Cardiac septum (tissue), 1 donor: ENCODE results near the gene WDPCP. TPM values are rescaled to one million over a fixed set of nuclear protein-coding genes. Genes with fewer than 3 reads are reported as not detected.
"Not testable (repeated sequence)": the region's sequence is repeated elsewhere in the genome, so short reads cannot be mapped to it uniquely, and the experiment has no call there.

Source experiments
- DNase-seq: peaks from one replicate; pipeline ENCODE4 v3.0.0-alpha.2; 2020; ENCODE audit warnings: low spot score
- intact Hi-C: fragments of 100-400 bp; cut with DNase I; formaldehyde crosslinking; loops from one replicate; pipeline ENCODE4 v1.14.0; 2022
- total RNA-seq: library from RNA; stranded (reverse); fragmentation: NEBNext Ultra II Directional; extraction: Animal tissue kit (Norgen Biotek cat#: 25700); gene quantifications from one replicate; pipeline ENCODE4 v1.2.1, GENCODE V29; 2021
- donor health status: DM: no; HTN: no; CAD: no.

WDPCP gene
- total RNA-seq, 1 donor from 2014 or later: 27.3 TPM

DNA sequence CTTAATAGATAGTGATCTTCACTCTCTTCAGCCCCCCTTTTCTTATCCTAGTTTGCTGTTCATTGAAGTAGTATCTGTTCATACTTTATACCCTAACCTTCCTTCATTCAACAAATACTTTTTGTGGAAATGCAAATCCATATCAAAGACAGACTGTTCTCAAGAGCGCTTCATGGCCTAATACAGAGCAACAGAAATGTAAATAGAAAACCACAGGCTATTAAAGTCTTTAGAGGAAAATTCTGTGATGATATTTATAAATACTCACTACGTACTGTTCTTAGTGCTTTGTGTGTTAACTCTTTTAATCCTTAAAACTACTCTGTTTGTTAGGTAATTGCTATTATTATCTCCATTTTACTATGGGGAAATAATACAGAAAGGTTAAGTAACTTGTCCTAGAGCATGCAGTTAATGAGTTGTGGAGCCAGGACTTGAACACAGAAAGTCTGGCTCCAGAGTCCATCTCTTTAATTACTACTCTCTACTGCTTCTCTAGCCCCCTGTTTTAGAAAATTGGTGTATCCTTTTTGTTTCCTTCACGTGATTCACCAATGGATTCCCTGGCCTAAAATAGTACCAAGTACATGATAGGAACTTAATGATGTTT lies 3.4 kb upstream of the WDPCP start:
- intact Hi-C loops: no loop called here
- DNase-seq: no peak

DNA sequence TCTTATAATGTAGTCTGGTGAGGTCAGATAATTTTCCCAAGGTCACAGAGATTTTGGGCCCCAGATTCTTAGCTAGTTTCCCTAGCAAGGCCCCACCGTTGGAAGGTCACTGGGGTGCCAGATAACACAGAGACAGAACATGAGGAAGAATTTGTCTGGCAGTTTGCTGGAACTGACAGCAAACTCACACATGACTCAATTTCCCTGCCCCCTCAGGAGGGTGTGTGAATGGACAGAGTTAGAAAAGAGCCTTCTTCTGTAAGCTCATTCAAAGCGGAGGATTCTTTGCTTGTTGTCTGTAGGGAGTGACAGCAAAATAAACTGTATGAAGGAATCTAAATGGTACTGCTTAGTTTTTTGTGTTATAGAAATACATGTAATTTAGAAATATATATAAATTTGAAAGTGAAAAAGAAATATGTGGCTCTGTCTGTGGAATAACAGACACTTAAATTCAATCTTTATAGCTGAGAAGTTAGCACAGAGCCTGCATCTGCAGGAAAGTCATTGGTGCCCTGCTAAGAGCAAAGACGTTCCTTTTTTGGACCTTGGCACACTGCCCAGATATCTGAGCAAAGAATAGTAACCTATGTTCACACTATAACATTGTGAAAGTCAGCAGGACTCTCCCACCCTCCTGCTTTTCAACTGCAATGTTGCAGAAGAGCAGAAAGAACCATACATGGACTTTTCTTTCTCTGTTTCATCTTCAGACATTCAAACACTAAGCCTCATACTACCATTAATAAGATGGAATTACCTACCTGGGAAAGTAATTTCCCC lies 2.5 kb upstream of the WDPCP start:
- no peak for DNase-seq
- intact Hi-C loops: no loop called here

DNA sequence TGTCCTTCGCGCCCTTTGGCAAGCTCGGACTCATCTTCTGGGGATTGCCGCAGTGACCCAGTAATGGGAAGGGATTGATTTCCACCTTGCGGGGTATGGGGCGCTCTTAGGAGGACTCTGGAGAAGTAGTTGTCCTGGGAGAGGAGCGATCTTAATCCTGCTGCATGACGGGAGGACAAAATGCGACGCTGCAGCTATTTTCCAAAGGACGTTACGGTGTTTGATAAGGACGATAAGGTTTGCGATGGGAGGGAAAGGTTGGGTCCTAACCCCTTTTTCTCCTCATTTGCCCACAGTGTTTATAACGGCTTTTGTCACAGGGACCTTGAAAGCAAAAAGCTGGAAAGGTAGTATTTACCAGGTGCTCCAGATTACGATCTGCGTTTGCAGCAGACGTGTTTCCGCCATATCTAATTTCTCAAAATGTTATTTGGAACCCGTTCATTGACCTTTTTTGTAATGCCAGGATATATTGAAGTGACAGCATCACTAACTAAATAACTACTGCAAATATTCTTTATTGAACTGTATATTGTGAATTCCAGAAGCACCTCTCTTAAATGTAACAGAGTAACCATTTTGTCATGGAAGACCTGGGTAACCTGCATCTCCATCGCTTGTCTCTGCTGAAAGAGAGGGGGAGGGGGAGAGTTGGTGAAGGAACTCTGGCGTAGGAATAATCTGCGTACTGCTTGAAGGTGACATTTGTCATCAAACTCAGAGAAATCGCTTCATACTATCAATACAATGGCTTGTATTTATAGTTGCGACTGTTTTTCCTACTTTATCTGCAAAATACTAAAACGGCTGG lies 1.1 kb upstream of the WDPCP start:
- intact Hi-C loops: loop anchor here (5.0 kb wide), 1 partner anchor 253 kb away; the partner anchor contains the start of gene UGP2
- no peak for DNase-seq

DNA sequence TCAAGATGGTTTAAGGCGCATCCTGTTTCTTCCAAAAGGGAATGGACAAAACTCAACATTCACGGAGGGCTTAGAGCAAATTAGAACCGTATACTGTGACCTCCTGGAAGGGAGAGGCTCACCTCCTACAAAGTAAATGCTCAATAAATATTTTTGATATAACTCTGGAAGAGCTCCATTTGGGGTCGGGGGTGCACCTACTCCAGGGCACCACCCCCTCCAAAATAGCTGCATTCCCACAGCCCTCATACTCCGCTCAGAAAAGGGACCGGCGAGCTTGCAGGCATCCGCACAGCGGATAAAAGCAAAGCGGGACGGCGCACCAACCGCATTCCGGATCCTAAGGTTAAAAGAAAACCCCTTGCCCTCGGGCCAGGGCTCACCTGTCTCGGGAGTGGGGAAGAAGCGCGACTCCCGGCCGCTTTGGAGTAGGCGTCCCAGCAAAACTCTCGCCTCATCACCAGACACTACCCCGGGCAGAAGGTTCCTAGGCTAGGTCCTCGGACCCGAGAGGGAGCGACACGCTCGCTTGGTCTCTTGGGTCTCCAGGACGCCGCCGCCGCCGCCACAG lies 378 bp downstream of the WDPCP start:
- intact Hi-C loops: loop anchor here (5.0 kb wide), 1 partner anchor 254 kb away; the partner anchor contains the start of gene UGP2
- peak; percentile 88 for DNase-seq

DNA sequence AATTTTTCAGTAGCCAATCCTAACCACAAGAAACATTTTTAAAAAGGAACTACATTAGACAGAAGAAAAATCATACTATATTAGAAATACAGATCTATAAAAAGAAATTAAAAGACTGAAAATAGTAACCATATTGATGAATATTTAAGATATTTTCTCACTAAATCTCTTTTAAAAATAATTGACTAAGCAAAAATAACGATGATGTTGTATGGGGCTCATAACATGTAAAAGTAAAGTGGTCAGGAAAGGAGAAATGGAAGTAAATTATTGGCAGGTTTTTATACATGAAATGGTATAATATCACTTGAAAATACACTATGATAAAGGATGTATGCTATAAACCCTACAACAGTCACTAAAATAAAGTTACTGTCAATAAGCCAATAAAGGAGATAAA lies 5.4 kb downstream of the WDPCP start:
- intact Hi-C loops: no loop called here

DNA sequence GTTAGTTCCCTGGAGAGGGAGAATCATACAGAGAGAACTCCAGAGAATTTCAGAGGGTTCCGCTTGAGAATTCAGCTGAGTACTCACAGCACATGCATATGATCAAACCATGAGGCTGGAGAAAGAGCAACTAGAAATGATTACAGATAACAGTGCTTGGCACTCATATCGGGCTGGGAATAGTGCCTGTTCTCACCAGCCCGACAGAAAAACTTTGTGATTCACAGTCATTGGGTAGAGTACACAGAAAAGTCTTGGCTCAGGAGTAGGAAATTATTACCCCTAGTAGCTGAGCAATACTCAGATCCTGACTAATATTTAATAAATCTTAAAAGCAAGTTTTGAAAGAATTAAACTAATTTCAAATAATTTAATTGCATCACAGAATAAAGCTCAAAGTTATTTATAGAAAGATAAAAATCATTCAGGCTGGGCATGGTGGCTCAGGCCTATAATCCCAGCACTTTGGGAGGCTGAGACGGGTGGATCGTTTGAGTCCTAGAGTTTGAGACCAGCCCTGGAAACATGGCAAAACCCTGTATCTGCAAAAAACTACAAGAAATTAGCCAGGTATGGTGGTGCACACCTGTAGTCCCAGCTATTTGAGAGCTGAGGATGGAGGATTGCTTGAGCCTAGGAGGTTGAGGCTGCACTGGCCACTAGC lies 6.8 kb downstream of the WDPCP start:
- intact Hi-C loops: no loop called here
- no peak for DNase-seq

More for the DNA sequence above, 5.4 kb downstream of the WDPCP start:
- DNase-seq: no peak

DNA sequence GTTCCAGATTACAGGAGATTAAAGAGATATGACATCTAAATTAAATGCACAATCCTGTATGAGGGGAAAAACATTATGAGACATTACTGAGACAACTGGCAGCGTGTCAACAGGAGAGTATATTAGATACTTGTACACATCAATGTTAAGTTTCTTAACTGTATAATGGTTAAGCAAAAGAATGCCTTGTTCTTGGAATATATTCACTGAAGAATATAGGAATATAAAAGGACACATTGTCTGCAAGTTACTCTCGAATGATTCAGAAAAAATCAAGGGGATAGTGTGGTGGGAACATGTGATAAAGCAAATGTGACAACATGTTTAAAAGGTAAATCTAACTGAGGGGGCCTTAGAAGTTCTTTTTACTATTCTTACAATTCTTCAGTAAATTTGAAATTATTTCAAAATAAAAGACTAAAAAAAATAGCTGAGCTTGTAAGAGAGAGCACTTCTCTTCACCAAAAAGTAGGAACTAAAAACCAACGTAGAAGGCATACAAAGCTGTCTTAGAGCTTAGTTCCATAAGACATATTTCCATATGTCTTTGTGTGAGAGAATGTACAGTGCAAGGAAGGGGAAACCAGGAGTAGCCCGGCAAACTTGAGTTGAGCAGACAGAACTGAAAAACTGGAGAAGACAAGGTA lies 7.5 kb downstream of the WDPCP start:
- no peak for DNase-seq
- intact Hi-C loops: no loop called here

DNA sequence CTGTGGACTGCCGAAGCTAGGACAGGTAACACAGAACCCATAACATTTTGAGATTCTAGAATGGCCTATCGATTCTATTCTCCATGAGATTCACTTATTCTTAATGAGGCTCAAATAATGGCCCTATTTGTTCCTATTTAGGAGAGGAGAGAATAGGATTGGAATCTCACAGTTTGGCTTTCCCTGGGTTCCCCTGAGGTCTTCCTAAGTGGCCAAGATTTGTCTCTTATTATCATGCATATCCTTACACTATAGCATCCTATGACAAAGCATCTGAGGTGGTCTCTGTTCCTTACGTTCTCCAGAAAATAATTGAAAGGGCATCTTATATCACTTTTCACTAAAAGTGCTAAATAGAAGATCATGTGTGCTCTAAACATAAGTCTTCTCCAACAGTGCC lies 9.5 kb downstream of the WDPCP start:
- intact Hi-C loops: no loop called here
- DNase-seq: no peak

DNA sequence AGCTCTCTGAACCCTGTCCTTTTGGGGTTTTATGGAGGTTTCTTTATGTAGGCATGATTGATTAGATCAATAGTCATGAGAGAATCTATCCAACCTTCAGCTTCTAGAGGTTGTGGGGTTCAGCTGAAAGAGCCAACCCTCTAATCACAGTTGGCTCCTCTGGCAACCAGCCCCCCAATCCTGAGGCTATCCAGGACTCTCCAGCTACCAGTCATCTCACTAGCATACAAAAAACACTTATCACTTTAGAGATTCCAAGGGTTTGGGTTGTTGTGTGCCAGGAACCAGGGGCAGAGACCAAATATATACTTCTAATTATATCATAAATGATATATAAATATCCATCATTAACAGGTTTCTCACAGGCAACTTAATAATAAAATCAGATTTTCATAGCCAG lies 11.7 kb downstream of the WDPCP start:
- DNase-seq: no peak
- intact Hi-C loops: no loop called here

DNA sequence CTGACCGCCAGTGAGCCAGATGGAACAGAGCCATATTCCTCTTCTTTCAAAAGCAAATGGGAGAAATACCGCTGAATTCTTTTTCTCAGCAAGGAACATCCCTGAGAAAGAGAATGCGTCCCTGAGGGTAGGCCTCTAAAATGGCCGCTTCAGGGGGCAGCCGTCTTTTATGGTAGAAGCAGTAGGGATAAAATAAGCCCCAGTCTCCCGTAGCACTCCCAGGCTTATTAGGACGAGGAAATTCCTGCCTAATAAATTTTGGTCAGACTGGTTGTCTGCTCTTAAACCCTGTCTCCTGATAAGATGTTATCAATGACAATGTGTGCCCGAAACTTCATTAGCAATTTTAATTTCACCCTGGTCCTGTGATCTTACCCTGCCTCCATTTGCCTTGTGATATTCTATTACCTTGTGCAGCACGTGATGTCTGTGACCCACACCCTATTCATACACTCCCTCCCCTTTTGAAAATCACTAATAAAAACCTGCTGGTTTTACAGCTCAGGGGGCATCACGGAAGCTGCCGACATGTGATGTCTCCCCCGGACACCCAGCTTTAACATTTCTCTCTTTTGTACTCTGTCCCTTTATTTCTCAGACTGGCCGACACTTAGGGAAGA lies 14.4 kb downstream of the WDPCP start:
- DNase-seq, intact Hi-C loops: not testable (repeated sequence)

DNA sequence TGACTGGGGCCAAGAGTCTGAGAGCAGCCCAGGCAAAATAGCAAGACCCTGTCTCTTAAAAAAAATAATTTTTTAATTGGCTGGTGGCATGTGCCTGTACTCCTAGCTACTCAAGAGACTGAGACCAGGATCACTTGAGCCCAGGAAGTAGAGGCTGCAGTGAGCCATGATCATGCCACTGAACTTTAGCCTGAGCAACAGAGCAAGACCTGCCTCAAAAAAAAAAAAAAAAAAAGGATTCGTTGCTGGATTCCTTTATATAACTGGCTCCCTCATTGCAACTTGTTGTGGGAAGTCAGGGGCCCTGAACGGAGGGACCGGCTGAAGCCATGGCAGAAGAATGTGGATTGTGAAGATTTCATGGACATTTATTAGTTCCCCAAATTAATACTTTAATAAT lies 15.3 kb downstream of the WDPCP start:
- intact Hi-C loops: not testable (repeated sequence)

DNA sequence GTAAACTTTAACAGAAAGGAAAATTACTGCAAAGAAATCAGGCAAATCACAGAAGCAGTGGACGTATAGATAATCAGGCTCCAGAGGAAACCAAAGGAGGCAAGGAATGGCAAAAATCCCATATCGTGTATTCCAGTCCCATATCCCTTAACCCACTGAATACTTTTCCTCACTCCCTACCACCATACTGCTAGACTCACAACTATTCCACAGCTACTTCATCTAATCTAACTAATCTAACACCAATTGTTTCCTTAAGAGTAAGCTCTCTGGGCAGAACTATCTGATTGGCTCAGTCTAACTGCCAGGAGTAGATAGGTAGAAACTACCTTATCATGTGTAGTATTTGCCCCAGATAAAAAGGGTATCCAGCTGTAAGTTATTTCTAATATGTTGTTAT lies 16.3 kb downstream of the WDPCP start:
- no peak for DNase-seq
- intact Hi-C loops: no loop called here

More for the DNA sequence above, 15.3 kb downstream of the WDPCP start:
- DNase-seq: not testable (repeated sequence)

DNA sequence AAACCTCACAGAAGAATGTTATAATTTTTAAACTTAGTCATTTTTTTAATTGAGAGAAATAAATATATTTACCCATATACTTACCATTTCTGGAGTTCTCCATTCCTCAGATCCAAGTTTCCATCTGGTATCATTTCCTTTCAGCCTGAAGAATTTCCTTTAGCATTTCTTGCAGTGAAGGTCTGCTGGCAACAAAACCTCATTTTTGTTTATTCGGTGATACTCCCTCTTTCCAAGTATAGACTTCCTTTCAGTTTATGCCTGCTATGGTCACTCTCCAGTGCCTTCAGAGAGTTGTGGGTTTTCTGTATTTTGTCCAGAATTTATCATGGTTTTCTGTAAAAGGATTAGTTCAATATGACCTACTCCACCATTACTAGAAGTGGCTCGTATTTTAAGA lies 17.0 kb downstream of the WDPCP start:
- no peak for DNase-seq

DNA sequence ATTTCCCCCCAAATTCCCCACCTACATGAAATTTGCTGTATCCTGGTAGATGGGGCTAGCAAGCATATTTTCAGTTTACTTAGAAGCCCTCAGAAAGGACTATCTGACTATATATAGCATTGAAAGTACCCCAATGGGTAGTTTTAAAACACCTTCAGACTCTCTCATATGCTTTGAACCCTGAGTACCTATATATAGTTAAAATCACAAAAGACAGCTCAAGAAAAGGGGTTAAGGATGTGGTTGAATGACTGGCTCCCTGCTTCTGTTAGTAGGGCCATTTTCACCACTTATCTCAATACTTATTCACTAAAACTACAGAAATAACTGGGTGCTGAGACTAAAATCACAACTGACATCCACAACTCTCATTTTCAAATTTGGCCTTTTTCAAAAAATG lies 18.5 kb downstream of the WDPCP start:
- intact Hi-C loops: no loop called here
- no peak for DNase-seq

More for the DNA sequence above, 17.0 kb downstream of the WDPCP start:
- intact Hi-C loops: no loop called here

DNA sequence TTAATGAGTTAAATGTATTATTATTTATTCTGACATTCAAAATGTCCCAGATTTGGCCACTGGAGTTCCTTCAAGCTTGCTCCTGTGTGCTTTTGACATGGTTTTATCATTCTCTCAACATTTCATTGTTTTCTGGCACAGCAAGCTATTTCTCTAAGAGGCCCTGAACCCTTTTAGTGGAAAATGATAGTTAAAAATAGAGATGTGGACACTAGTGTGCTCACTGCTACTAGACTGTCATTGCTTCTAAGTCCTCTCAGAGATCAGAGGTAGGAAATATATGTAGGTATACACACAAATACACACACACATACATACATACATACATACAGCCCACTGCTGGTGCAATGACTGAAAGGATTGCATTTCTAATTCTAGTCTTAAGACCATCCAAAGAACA lies 25.5 kb downstream of the WDPCP start:
- intact Hi-C loops: no loop called here
- DNase-seq: no peak

DNA sequence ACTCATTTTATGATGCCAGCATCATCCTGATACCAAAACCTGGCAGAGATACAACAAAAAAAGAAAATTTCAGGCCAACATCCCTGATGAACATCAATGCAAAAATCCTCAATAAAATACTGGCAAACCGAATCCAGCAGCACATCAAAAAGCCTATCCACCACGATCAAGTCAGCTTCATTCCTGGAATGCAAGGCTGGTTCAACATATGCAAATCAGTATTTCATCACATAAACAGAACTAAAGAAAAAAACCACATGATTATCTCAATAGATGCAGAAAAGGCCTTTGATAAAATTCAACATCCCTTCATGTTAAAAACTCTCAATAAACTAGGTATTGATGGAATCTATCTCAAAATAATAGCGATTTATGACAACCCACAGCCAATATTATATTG lies 29.4 kb downstream of the WDPCP start:
- intact Hi-C loops, DNase-seq: not testable (repeated sequence)

DNA sequence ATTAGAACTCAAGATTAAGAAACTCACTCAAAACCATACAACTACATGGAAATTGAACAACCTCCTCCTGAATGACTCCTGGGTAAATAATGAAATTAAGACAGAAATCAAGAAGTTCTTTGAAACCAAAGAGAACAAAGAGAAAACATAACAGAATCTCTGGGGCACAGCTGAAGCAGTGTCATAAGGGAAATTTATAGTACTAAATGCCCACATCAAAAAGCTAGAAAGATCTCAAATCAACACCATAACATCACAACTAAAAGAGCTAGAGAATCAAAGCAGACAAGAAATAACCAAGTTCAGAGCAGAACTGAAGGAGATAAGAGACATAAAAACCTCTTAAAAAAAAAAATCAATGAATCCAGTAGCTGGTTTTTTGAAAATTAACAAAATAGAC lies 30.5 kb downstream of the WDPCP start:
- intact Hi-C loops, DNase-seq: not testable (repeated sequence)

DNA sequence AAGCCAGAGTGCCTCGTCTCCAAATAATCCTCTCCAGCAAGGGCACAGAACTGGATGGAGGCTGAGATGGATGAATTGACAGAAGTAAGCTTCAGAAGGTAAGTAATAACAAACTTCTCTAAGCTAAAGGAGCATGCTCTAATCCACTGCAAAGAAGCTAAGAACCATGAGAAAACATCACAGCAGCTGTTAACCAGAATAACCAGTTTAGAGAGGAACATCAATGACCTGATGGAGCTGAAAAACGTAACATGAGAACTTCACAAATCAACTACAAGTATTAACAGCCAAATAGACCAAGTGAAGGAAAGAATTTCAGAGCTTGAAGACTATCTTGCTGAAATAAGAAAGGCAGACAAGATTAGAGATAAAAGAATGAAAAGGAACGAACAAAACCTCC lies 32.3 kb downstream of the WDPCP start:
- intact Hi-C loops: no loop called here
- DNase-seq: no peak

DNA sequence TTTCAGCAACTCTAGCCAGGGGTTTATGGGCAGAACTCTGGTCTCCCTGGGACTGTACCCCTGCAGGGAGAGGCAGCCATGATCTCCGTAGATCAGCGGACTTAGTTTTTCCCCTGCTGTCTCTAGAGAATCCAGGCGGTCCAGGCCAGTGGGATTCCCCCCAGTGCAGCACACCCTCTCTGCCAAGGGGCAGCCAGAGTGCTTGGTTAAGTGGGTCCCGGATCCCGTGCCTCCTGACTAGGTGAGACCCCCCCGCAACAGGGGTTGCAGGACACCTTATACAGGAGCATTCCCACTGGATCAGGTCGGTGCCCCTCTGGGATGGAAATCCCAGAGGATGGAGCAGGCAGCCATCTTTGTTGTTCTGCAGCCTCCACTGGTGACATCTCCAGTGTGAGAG lies 33.0 kb downstream of the WDPCP start:
- intact Hi-C loops: no loop called here
- no peak for DNase-seq
